H1 (cell line): ENCODE results near the gene DPP10. TPM values are rescaled to one million over a fixed set of nuclear protein-coding genes. Genes with fewer than 3 reads are reported as not detected.

Source experiments
- BACH1 ChIP-seq: IDR thresholded peaks from 2 replicates; pipeline ENCODE4 v1.6.1; 2012; ENCODE audit warnings: low read length, improper control_type of control experiment
- BCL11A ChIP-seq, 2 experiments: IDR thresholded peaks; one replicate each; pipeline ENCODE4 v1.6.1; 2011; ENCODE audit warnings: low read depth in 2 of 2, low read length in 2 of 2, mild to moderate bottlenecking in 2 of 2
- CREB1 ChIP-seq: IDR thresholded peaks from 2 replicates; pipeline ENCODE4 v1.6.1; 2012; ENCODE audit warnings: inconsistent platforms
- HDAC6 ChIP-seq: IDR thresholded peaks from one replicate; pipeline ENCODE4 v1.7.1; 2012; ENCODE audit warnings: low read depth, mild to moderate bottlenecking, inconsistent platforms, low read length, moderate library complexity
- MAFK ChIP-seq: IDR thresholded peaks from 2 replicates; pipeline ENCODE4 v1.6.1; 2012; ENCODE audit warnings: low read depth, mild to moderate bottlenecking, improper control_type of control experiment, low read length
- PHF8 ChIP-seq: fragments of 200-600 bp; sonication (generic); conservative IDR thresholded peaks from 2 replicates; pipeline ENCODE4 v1.7.1; 2012; ENCODE audit warnings: low read depth, mild to moderate bottlenecking, inconsistent platforms, low read length, moderate library complexity
- SUZ12 ChIP-seq: fragments of 200-600 bp; sonication (generic); IDR thresholded peaks from 2 replicates; pipeline ENCODE4 v1.6.1; 2012; ENCODE audit warnings: mild to moderate bottlenecking, inconsistent platforms, low read length, moderate library complexity, mixed read lengths
- ZNF274 ChIP-seq: IDR thresholded peaks from 2 replicates; pipeline ENCODE4 v1.7.0; 2012; ENCODE audit warnings: low read length, borderline replicate concordance; ENCODE audit errors: extremely low read depth
- polyA plus RNA-seq, 7 experiments: library from polyadenylated mRNA; depleted of rRNA in 3 of 7; stranded (reverse) in 5 of 7; unstranded in 2 of 7; fragments of >200 nt in 5 of 7; fragments of 200-250 nt in 2 of 7; gene quantifications; 1 replicate in 5 of 7; 2 replicates in 1 of 7; 4 replicates in 1 of 7; pipeline versions ENCODE4 v1.2.1 to v1.2.3, GENCODE V29; 2011 to 2013; ENCODE audit warnings: missing spikeins in 2 of 7, mixed read lengths in 2 of 7
- total RNA-seq: library from RNA; stranded (reverse); fragmentation: NEBNext Ultra II Directional; extraction: Animal tissue kit (Norgen Biotek cat#: 25700); gene quantifications from 2 replicates; pipeline ENCODE4 v1.2.1, GENCODE V29; 2021
- TF ChIP-seq, protein P1 (sequence below): fragments of 300-600 bp; sonication (generic); IDR thresholded peaks from 2 replicates; pipeline ENCODE4 v1.7.1; 2012; ENCODE audit warnings: low read length, moderate library complexity, mild to moderate bottlenecking, inconsistent platforms; ENCODE audit not compliant: insufficient replicate concordance
- TF ChIP-seq, protein P2 (sequence below): IDR thresholded peaks from 2 replicates; pipeline ENCODE4 v1.6.1; 2011; ENCODE audit warnings: low read depth, mild to moderate bottlenecking, low read length; ENCODE audit not compliant: insufficient read depth
- TF ChIP-seq, protein P3 (sequence below): IDR thresholded peaks from 2 replicates; pipeline ENCODE4 v1.6.1; 2012; ENCODE audit warnings: inconsistent platforms

DPP10 gene
- total and polyA plus RNA-seq, 2 of the 8 experiments (the other 6 are each of a cell fraction or from before 2014, with no cell fraction given): 3.3 to 7.2 TPM

DNA sequence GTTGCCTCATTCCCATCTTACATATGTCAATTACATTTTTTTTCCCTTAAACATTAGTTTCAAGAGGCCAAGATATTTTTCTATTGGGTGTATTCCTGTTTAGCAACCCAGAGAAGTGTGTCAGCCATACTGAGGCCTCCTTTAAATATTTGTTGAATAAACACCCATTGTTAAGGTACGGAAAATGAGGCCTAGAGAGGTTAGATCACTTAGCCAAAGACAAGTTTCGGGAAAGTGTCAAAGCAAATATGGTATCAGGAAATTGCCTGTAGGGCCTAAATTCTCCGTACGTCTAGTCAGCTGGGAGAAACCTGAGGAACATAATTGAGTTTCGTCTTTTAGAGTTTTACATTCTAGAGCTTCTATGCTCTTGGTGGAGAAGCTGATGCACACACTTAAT, 1138.3 kb downstream of the DPP10 start (continued):
- TF ChIP-seq, protein P1, sequence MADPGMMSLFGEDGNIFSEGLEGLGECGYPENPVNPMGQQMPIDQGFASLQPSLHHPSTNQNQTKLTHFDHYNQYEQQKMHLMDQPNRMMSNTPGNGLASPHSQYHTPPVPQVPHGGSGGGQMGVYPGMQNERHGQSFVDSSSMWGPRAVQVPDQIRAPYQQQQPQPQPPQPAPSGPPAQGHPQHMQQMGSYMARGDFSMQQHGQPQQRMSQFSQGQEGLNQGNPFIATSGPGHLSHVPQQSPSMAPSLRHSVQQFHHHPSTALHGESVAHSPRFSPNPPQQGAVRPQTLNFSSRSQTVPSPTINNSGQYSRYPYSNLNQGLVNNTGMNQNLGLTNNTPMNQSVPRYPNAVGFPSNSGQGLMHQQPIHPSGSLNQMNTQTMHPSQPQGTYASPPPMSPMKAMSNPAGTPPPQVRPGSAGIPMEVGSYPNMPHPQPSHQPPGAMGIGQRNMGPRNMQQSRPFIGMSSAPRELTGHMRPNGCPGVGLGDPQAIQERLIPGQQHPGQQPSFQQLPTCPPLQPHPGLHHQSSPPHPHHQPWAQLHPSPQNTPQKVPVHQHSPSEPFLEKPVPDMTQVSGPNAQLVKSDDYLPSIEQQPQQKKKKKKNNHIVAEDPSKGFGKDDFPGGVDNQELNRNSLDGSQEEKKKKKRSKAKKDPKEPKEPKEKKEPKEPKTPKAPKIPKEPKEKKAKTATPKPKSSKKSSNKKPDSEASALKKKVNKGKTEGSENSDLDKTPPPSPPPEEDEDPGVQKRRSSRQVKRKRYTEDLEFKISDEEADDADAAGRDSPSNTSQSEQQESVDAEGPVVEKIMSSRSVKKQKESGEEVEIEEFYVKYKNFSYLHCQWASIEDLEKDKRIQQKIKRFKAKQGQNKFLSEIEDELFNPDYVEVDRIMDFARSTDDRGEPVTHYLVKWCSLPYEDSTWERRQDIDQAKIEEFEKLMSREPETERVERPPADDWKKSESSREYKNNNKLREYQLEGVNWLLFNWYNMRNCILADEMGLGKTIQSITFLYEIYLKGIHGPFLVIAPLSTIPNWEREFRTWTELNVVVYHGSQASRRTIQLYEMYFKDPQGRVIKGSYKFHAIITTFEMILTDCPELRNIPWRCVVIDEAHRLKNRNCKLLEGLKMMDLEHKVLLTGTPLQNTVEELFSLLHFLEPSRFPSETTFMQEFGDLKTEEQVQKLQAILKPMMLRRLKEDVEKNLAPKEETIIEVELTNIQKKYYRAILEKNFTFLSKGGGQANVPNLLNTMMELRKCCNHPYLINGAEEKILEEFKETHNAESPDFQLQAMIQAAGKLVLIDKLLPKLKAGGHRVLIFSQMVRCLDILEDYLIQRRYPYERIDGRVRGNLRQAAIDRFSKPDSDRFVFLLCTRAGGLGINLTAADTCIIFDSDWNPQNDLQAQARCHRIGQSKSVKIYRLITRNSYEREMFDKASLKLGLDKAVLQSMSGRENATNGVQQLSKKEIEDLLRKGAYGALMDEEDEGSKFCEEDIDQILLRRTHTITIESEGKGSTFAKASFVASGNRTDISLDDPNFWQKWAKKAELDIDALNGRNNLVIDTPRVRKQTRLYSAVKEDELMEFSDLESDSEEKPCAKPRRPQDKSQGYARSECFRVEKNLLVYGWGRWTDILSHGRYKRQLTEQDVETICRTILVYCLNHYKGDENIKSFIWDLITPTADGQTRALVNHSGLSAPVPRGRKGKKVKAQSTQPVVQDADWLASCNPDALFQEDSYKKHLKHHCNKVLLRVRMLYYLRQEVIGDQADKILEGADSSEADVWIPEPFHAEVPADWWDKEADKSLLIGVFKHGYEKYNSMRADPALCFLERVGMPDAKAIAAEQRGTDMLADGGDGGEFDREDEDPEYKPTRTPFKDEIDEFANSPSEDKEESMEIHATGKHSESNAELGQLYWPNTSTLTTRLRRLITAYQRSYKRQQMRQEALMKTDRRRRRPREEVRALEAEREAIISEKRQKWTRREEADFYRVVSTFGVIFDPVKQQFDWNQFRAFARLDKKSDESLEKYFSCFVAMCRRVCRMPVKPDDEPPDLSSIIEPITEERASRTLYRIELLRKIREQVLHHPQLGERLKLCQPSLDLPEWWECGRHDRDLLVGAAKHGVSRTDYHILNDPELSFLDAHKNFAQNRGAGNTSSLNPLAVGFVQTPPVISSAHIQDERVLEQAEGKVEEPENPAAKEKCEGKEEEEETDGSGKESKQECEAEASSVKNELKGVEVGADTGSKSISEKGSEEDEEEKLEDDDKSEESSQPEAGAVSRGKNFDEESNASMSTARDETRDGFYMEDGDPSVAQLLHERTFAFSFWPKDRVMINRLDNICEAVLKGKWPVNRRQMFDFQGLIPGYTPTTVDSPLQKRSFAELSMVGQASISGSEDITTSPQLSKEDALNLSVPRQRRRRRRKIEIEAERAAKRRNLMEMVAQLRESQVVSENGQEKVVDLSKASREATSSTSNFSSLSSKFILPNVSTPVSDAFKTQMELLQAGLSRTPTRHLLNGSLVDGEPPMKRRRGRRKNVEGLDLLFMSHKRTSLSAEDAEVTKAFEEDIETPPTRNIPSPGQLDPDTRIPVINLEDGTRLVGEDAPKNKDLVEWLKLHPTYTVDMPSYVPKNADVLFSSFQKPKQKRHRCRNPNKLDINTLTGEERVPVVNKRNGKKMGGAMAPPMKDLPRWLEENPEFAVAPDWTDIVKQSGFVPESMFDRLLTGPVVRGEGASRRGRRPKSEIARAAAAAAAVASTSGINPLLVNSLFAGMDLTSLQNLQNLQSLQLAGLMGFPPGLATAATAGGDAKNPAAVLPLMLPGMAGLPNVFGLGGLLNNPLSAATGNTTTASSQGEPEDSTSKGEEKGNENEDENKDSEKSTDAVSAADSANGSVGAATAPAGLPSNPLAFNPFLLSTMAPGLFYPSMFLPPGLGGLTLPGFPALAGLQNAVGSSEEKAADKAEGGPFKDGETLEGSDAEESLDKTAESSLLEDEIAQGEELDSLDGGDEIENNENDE: no peak
- no peak for TF ChIP-seq ZNF274
- TF ChIP-seq, protein P2, sequence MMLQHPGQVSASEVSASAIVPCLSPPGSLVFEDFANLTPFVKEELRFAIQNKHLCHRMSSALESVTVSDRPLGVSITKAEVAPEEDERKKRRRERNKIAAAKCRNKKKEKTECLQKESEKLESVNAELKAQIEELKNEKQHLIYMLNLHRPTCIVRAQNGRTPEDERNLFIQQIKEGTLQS: no peak
- no peak for TF ChIP-seq CREB1
- no peak for TF ChIP-seq BCL11A (IDR thresholded peaks at IDR 0.05; ENCODE audit: low read depth in 2 of 2, low read length in 2 of 2)
- TF ChIP-seq SUZ12: no peak
- no peak for TF ChIP-seq BACH1
- no peak for TF ChIP-seq PHF8
- no peak for TF ChIP-seq HDAC6
- TF ChIP-seq MAFK: no peak
- TF ChIP-seq, protein P3, sequence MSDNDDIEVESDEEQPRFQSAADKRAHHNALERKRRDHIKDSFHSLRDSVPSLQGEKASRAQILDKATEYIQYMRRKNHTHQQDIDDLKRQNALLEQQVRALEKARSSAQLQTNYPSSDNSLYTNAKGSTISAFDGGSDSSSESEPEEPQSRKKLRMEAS: no peak
